ENCODE results near the gene MYLK.

The MYLK gene

DNA sequence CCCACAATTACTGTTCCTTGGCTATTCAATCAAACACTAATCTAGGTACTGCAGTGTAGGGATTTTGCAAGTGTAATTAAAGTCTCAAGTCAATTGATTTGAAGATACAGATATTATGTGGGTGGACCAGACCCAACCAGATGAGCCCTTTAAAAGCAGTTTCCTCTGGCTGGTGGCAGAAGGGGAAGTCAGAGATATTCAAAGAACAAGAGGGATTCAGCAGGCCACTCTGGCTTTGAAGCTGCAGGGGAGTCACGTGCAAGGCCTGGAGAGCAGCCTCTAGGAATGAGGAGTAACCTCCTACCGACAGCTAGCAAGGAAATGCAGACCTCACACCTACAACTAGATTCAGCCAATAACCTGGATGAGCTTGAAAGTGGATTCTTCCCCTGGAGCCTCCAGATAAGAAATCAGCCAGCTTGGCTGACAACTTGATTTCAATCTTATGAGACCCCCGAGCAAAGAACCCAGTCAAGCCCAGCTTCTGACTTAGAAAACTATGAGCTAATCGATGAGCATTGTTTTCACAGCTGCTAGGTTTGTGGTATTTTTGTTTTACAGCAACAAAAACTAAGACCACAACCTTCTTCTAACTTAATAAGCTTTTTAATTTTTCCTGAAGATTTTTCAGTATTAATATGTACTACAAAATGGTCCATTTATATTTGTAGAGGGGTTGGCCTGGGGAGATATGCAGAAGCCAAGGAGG is 312.7 kb downstream of the MYLK start:
- no peak for DNase-seq

DNA sequence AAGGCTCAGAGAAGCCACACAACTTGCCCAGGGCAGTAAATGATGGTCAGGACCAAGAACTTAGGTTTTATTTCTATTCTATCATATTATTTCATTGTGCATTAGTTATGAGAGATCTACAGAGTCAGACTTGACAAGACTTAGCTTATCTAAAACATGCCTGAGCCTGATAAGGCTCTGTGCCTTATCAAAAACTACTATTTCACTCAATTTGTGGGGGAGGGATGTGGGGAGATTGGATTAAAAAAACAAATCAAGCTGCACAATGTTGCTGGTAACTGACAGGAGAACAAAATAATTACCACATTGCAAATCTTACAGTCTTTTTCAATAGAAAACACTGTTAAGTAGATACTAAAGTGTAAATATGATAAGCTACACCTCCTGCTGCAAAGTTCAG is 315.3 kb downstream of the MYLK start:
- no peak for DNase-seq

DNA sequence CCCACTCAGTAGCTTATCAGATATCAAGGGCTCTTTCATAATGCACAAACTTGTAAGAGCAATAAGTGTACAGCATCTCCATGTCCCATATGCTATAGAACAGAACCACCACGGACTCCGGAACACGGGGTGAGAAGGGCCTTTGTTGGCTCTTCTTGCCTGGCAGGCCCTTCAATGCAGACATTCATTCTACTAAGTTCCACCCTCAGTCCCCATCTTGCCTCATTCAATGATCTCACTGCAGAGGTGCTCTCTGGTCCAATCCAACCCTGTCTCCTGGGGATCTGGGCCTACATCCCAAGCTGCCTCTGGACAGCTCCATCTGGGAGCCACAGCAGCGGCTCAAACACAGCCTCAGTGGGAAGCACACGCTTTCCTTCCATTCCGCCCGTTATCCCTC is 316.1 kb downstream of the MYLK start:
- DNase-seq: no peak

DNA sequence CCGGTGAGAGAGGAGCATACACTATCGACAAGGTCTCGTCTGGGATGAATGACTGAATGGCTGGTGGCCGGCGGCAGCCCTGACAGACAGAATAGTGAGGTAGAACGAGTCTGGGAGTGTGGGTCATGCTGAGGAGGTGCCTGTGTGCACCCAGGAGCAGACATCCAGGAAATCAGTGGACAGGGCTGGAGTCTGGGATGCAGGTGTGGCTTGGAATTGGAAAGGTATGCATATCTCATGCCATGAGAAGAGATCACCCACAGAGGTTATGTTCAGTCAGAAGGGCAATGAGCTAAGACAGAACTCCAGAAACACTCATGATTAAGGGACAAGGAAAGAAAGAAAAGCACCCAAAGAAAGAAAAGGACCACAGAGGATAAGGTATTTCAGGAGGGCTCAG is 320.1 kb downstream of the MYLK start:
- DNase-seq: no peak

- DNase-seq: no peak
Observed at GRCh38 chr3:123562547-123562946, 321.6 kb downstream of the MYLK start.

DNA sequence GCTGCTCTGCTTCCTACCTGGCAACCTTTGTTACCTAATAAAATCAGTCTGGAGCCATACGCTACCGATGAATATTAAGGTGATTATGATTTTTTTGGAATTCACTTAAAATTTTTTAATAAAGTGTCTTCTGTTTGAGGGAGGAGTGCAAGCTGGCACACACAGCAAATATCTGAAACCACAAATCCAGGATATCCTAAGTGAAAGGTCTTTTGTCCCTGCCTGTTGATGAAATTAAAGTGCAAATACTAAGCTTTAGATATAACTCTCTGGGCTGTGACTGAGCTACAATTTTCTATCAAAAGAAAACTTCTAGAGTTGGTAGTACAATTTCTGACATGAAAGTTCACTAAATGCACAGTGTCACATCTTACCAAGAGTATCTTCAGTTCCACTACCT is 322.9 kb downstream of the MYLK start:
- DNase-seq: no peak

Measured in activated CD4-positive, alpha-beta T cell treated with anti-CD3 and anti-CD28 coated beads, Interleukin-2, Interleukin-6, amounts not matched to agents 100 ng/mL and 50 ng/mL, durations not matched to agents 16 hours and 8 hours (primary cell).